Panc1 (cell line): ENCODE measurements around the gene KANK4.

ENCODE experiments used
- CTCF ChIP-seq: fragments of 450-650 bp; IDR thresholded peaks from 2 replicates; pipeline ENCODE4 v1.5.1; 2017; ENCODE audit warnings: mild to moderate bottlenecking
- POLR2AphosphoS5 ChIP-seq: IDR thresholded peaks from 2 replicates; pipeline ENCODE4 v1.6.1; 2012; ENCODE audit warnings: mild to moderate bottlenecking, low read depth, low read length, moderate library complexity
- REST ChIP-seq, 2 experiments: IDR thresholded peaks; 2 replicates each; pipeline ENCODE4 v1.6.1; 2011 to 2012; ENCODE audit warnings: low read depth in 2 of 2, control low read depth in 1 of 2, low read length in 1 of 2, mild to moderate bottlenecking in 1 of 2, moderate library complexity in 1 of 2; ENCODE audit not compliant: insufficient read depth in 1 of 2
- SIN3A ChIP-seq: IDR thresholded peaks from 2 replicates; pipeline ENCODE4 v1.6.1; 2012; ENCODE audit warnings: low read depth, mild to moderate bottlenecking, low read length, moderate library complexity, borderline replicate concordance; ENCODE audit not compliant: insufficient read depth
- TCF7L2 ChIP-seq: IDR thresholded peaks from 2 replicates; pipeline ENCODE4 v1.6.1; 2011; ENCODE audit warnings: mild to moderate bottlenecking, low read depth, low read length, inconsistent platforms

GRCh38 chr1:62349470-62350233 is 30.4 kb upstream of the KANK4 start:
- TF ChIP-seq CTCF (no peak), POLR2AphosphoS5 (no peak), TCF7L2 (no peak), REST (IDR thresholded peaks at IDR 0.05; ENCODE audit: insufficient read depth in 1 of 2, low read depth in 2 of 2, low read length in 1 of 2) (no peak), SIN3A (no peak)
